Endometrial microvascular endothelial cells (primary cell): ENCODE results near the gene PPM1F. TPM values are rescaled to one million over a fixed set of nuclear protein-coding genes. Genes with fewer than 3 reads are reported as not detected.

Source experiments
- in situ Hi-C: cut with HindIII; loops from 2 replicates; pipeline ENCODE4 v1.10.0; 2017; ENCODE audit warnings: low sequenced_read_pairs, low pct_unique_long_range_greater_than_20kb; ENCODE audit errors: inconsistent ontology term
- total RNA-seq: library from RNA; depleted of rRNA; stranded (reverse); fragments of >200 nt; gene quantifications from one replicate; pipeline ENCODE4 v1.2.3, GENCODE V29; 2015; ENCODE audit errors: inconsistent ontology term

Gene PPM1F
- total RNA-seq, 1 donor from 2014 or later: 194 TPM

- in situ Hi-C loops: loop anchor here (25.0 kb wide), 2 partner anchors 133 to 233 kb away; no protein-coding TSS in a partner anchor
Observed at GRCh38 chr22:21945453-21946261, 7.0 kb downstream of the PPM1F start.

GRCh38 chr22:21944871-21945270, 7.8 kb downstream of the PPM1F start:
- in situ Hi-C loops: loop anchor here (25.0 kb wide), 2 partner anchors 133 to 233 kb away; no protein-coding TSS in a partner anchor

GRCh38 chr22:21943571-21944448, 8.8 kb downstream of the PPM1F start:
- in situ Hi-C loops: loop anchor here (25.0 kb wide), 2 partner anchors 132 to 232 kb away; no protein-coding TSS in a partner anchor

- in situ Hi-C loops: loop anchor here (25.0 kb wide), 2 partner anchors 130 to 230 kb away; no protein-coding TSS in a partner anchor
Observed at GRCh38 chr22:21942407-21943343, 10.0 kb downstream of the PPM1F start.

- in situ Hi-C loops: loop anchor here (25.0 kb wide), 2 partner anchors 130 to 230 kb away; no protein-coding TSS in a partner anchor
Observed at GRCh38 chr22:21941921-21942320, 10.7 kb downstream of the PPM1F start.

GRCh38 chr22:21940521-21940920, 12.1 kb downstream of the PPM1F start:
- in situ Hi-C loops: loop anchor here (25.0 kb wide), 2 partner anchors 128 to 228 kb away; no protein-coding TSS in a partner anchor

- in situ Hi-C loops: loop anchor here (25.0 kb wide), 2 partner anchors 128 to 228 kb away; no protein-coding TSS in a partner anchor
Observed at GRCh38 chr22:21939935-21940334, 12.7 kb downstream of the PPM1F start.

GRCh38 chr22:21939461-21939913, 13.2 kb downstream of the PPM1F start:
- in situ Hi-C loops: loop anchor here (25.0 kb wide), 2 partner anchors 127 to 227 kb away; no protein-coding TSS in a partner anchor

GRCh38 chr22:21938906-21939305, 13.7 kb downstream of the PPM1F start:
- in situ Hi-C loops: loop anchor here (25.0 kb wide), 2 partner anchors 127 to 227 kb away; no protein-coding TSS in a partner anchor

- in situ Hi-C loops: loop anchor here (25.0 kb wide), 2 partner anchors 126 to 226 kb away; no protein-coding TSS in a partner anchor
Observed at GRCh38 chr22:21938071-21938822, 14.4 kb downstream of the PPM1F start.

- in situ Hi-C loops: loop anchor here (25.0 kb wide), 2 partner anchors 125 to 225 kb away; no protein-coding TSS in a partner anchor
Observed at GRCh38 chr22:21937821-21938070, 14.9 kb downstream of the PPM1F start.

- in situ Hi-C loops: loop anchor here (25.0 kb wide), 2 partner anchors 125 to 225 kb away; no protein-coding TSS in a partner anchor
Observed at GRCh38 chr22:21937041-21937820, 15.4 kb downstream of the PPM1F start.

- in situ Hi-C loops: loop anchor here (25.0 kb wide), 2 partner anchors 124 to 224 kb away; no protein-coding TSS in a partner anchor
Observed at GRCh38 chr22:21936151-21936775, 16.4 kb downstream of the PPM1F start.

GRCh38 chr22:21933910-21934309, 18.7 kb downstream of the PPM1F start:
- in situ Hi-C loops: loop anchor here (25.0 kb wide), 2 partner anchors 122 to 222 kb away; no protein-coding TSS in a partner anchor

- in situ Hi-C loops: loop anchor here (25.0 kb wide), 2 partner anchors 121 to 221 kb away; no protein-coding TSS in a partner anchor
Observed at GRCh38 chr22:21933413-21933812, 19.2 kb downstream of the PPM1F start.

GRCh38 chr22:21932347-21932746, 20.3 kb downstream of the PPM1F start:
- in situ Hi-C loops: loop anchor here (25.0 kb wide), 2 partner anchors 120 to 220 kb away; no protein-coding TSS in a partner anchor
